Activated naive CD4-positive, alpha-beta T cell treated with anti-CD3 and anti-CD28 coated beads, Interleukin-2, amount 50 U/mL, for 72 hours (primary cell): Measurements from ENCODE around the gene RMND5A. TPM values are rescaled to one million over a fixed set of nuclear protein-coding genes. Genes with fewer than 3 reads are reported as not detected.

Source experiments
- ATAC-seq, 2 donors: fragments of 150-1000 bp; cut with Tn5 transposase; 2 replicates each; pipeline ENCODE4 v1.10.0; 2021; ENCODE audit warnings: mild to moderate bottlenecking in 2 of 2, moderate library complexity in 2 of 2
- DNase-seq, 2 donors: peaks; one replicate each; pipeline ENCODE4 v3.0.0; 2021 to 2022; ENCODE audit warnings: low spot score in 2 of 2
- H3K27ac Mint-ChIP-seq, 2 donors: one replicate each; pipeline ENCODE4 v1.8.0; 2022; ENCODE audit warnings: mild to moderate bottlenecking in 2 of 2, mixed read lengths in 2 of 2
- H3K36me3 Mint-ChIP-seq, 2 donors: one replicate each; pipeline ENCODE4 v1.8.0; 2022; ENCODE audit warnings: mixed read lengths in 2 of 2
- H3K9me3 Mint-ChIP-seq, 2 donors: one replicate each; pipeline ENCODE4 v1.8.0; 2022; ENCODE audit warnings: mixed read lengths in 2 of 2
- total RNA-seq, 2 donors: library from RNA; stranded (reverse); gene quantifications; one replicate each; pipeline ENCODE4 v1.2.3, GENCODE V29; 2022

RMND5A gene
- total RNA-seq, 2 donors from 2014 or later, result 30.1 to 33.9 TPM

DNA sequence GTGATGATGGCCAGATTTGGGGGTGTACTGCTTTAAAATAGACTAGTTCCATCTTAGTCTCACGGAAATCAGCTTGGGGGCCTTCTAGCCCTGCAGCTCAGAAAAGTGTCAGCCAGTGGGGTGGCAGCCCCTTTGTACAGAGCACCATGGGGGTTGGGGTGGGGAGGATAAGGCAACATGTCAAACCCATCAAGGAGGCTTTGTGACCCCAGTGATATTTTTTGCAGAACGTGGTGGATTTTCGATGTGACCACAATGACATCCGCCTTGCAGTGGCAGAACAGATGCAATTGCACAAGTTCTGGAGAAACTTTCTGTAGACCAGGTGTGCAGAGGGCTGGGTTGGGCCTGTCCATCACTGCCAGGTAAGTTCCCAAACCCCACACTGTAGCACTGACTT lies 73.7 kb downstream of the RMND5A start:
- ATAC-seq, result no peak
- Mint-ChIP-seq H3K27ac (no peak overlapping the region), H3K36me3 (peaks cover 26 to 46% of the 10 kb centered on the region in 2 donors), H3K9me3 (peaks cover 24 to 25% of the 10 kb centered on the region in 2 donors)
- DNase-seq, result no peak

DNA sequence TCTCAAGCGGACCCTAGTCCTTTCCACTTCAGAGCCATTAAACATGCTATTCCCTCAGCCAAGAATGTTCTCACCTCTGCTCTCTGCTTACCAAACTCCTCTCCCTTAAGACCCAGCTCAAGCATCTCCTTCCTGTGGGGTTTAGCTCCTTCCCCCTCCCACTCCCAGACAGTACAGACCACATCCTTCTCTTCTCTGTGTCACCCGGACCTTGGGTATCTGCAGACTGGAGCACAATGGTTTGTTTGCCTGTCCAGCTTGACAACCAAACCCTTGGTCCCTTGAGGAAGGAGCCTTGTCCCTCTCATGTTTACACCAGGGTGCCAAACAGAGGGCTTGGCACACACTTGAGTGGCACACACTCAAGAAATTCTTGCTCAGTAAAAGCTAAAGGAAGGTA lies 74.8 kb downstream of the RMND5A start:
- DNase-seq, result no peak
- Mint-ChIP-seq H3K36me3 (peaks cover 26 to 45% of the 10 kb centered on the region in 2 donors), H3K27ac (no peak overlapping the region), H3K9me3 (peaks cover 24 to 25% of the 10 kb centered on the region in 2 donors)
- ATAC-seq, result no peak

DNA sequence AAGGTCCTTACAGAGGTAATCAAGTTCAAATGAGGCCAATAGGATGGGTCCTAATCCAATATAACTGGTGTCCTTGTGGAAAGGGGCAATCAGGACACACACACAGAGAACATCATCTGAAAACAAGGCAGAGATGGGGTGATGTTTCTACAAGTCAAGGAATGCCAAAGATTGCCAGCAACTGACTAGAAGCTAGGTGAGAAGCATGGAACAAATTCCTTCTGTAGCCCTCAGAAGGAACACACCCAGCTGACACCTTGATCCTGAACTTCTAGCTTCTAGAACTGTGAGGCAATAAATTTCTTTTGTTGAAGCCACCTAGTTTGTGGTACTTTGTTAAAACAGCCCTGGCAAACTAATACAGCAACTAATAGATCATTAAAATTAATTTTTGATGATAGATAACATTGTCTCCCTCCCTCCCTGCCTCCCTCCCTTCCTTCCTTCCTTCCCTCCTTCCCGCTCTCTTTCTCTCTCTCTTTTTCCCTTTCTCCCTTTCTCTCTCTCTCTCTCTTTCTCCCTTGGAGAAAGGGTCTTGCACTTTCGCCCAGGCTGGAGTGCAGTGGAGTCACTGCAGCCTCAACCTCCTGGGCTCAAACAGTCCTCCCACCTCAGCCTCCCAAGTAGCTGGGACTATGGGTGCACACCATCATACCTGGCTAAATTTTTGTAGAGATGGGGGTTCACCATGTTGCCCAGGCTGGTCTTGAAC lies 80.9 kb downstream of the RMND5A start:
- no peak overlapping the region for H3K27ac Mint-ChIP-seq
- no peak for DNase-seq
- no peak for ATAC-seq

DNA sequence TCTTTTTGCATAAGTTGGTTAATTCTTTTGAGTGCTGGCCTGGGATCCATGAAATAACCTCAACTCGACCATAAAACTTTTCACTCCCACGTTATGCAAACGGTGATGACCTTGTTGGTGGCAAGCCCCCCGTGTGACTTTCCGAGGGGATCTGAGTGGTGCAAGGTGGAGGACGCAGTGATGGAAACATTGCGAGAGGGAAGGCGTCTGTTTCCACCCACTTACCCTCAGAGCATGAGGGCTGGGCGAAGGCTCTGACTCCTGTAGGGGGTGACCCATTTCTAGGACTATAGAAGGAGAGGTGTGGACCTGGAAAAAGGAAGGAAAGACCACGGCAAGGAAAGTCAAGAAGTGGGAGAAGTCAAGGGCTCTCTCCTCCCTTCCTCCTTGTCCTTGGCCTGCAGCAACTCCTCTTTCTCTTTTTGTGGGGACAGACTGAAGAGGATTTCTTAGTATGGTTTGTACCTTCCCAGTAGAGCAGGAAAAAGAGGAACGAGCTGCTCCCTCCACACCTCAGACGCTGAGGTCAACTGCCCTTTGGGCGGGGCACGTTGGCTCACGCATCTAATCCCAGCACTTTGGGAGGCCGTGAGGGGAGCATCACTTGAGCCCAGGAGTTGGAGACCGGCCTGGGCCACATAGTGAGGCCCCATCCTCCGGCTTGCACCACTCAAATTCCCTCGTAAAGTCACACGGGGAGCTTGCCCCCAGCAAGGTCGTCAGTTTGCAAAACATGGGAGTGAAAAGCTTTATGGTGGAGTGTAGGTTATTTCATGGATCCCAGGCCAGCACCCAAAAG lies 86.2 kb downstream of the RMND5A start:
- H3K9me3 Mint-ChIP-seq, result no peaks in the 10 kb centered on the region
- DNase-seq, result no peak
- no peak for ATAC-seq
- no peak overlapping the region for H3K27ac Mint-ChIP-seq
- H3K36me3 Mint-ChIP-seq, result no peaks in the 10 kb centered on the region

More for the DNA sequence above, 80.9 kb downstream of the RMND5A start:
- Mint-ChIP-seq H3K36me3 (peaks cover 13 to 14% of the 10 kb centered on the region in 2 donors), H3K9me3 (peaks cover 13 to 14% of the 10 kb centered on the region in 2 donors)

DNA sequence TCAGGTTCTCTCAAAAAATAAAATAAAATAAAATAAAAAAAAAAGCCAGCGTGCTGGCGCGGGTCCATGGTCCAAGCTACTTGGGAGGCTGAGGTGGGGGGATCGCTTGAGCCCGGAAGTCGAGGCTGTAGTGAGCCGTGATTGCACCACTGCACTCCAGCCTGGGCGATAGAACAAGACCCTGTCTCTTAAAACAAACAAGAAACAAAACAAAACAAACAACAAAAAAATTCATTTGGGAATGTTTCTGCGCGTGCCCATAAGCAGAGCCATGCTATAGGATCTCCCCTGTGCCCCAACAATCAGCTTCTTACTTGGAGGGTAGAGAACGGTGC lies 87.0 kb downstream of the RMND5A start:
- H3K36me3 Mint-ChIP-seq, result no peaks in the 10 kb centered on the region
- no peak for ATAC-seq
- no peaks in the 10 kb centered on the region for H3K9me3 Mint-ChIP-seq
- no peak overlapping the region for H3K27ac Mint-ChIP-seq
- DNase-seq, result no peak

DNA sequence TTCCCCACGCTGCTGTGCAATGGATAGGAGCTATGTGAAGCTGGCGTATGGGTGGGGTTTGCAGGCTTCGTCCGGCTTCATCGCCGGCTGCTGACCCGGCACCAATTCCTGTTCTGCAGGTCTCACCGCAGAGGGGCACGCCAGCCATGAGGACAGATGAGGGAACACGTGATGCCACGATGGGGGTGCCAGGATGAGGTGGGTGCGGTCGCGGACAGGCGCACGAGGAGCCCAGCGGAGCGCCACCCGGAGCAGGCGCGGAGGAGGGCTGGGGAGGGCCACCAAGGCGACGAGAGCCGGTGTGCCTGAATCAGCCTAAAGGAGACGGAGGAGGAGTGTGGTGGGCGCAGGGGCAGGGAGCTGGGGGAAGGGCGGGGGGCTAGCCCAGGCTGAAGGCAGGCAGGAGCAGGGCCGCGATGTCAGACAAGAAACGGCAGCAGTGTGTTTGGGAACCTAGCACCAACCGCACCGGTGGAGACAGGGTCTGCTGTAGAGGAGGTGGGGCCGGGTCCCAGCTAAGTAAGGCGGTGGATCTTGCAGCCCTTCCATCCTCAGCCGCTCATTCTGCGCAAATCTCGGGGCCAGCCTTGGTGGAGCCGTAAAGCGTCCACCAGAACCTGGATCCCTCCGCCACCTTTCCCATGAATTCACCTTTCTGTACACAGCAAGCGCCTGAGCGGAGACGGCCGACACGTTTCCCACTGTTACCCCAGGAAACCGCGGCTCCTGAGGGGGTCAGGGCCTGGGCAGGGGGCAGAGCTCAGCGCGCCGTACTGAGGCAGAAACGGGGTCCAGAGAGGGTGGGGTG lies 87.6 kb downstream of the RMND5A start:
- Mint-ChIP-seq H3K36me3 (no peaks in the 10 kb centered on the region), H3K9me3 (no peaks in the 10 kb centered on the region), H3K27ac (no peak overlapping the region)
- DNase-seq, result peak in 1 of 2 donors; percentile 32
- peak; percentile 46 to 52 for ATAC-seq

DNA sequence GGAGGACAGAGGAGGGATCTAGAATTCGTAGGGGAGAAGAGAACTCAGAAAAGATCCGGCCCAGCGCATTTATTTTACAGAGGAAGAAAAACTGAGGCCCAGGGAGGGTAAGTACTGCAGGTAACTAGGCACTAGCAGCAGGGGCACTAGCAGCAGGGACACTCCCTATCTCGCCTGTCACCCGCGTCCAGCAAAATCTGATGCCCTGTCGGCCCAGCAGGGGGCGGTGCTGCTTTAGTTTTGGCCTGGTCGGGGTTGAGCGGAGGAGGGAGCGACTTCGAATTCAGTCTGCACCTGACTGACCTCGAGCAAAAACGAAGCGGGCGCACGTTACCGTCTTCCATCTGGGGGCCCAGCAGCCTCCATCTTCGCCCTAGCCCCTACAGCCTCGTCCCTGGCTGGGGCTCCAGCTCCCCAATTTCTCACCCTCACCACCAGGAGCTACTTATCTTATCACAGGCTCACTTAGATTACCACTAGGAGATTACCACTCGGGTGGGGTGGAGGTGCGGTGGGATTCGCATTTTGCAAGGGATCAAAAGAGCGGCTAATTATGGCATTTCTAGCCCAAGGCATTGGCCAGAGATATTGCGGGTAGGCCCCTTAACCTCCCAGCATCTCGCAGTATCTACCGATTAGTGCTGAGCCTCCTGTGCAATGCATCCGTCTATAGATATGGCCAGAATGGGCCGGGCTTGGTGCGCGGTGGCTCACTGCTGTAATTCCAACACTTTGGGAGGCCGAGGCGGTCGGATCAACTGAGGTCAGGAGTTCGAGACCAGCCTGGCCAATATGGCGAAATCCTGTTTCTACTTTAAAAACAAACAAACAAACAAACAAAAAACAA lies 88.4 kb downstream of the RMND5A start:
- H3K36me3 Mint-ChIP-seq, result no peaks in the 10 kb centered on the region
- ATAC-seq, result peak; percentile 94 to 95
- no peak overlapping the region for H3K27ac Mint-ChIP-seq
- H3K9me3 Mint-ChIP-seq, result no peaks in the 10 kb centered on the region
- peak; percentile 88 to 96 for DNase-seq

DNA sequence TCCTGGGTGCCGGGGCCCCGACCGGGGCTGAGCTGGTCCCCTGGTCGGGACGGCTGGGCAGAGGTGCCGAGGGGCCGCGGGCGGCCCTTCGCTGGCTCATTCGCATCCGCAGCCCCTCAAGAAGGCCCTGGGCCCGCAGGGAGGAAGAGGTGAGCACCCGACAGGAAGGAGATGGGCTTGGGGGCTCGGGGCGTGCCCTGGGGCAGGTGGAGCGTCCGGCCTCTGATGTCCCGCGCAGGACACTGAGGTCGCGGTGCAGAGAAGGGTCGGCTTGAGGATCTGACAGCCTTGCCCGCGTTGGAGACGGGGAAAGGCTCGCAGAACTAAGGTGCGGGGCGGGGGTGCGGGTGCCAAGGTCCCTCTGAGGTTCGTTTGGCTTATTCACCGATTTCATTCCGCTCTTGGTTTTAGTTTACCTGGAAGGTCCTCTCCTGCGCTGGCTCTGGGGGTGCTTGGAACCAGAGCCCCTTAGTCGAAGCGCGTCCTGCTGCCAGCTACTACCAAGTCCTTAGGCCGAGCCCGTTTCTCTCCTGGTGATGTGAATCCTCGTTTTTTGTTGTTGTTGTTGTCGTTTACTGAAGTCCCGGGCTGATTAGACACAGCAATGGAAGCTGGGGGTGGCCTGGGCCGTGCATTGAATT lies 89.5 kb downstream of the RMND5A start:
- Mint-ChIP-seq H3K36me3 (no peaks in the 10 kb centered on the region), H3K27ac (peak overlapping the region in 1 of 2 donors; percentile 44), H3K9me3 (no peaks in the 10 kb centered on the region)
- DNase-seq (no peak), ATAC-seq (no peak)

DNA sequence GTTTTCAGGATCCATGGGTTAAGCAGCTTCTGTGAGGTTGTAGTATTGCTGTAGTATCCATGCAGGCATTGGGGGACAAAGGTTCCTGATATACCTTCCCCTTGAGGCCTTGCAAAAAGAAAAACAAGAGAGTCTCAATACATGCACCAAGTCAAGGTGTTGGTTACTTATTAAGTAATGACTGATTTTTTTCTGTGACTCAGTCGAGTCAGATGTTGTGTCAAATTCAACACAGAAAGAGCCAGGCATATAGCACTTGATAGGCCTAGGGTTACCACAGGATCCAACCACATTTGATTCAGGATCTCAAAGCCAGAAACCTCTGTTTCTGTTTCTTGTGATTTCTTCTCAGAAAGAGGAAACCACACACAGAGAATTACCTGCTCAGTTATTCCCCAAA lies 95.5 kb downstream of the RMND5A start:
- Mint-ChIP-seq H3K36me3 (no peaks in the 10 kb centered on the region), H3K9me3 (no peaks in the 10 kb centered on the region), H3K27ac (no peak overlapping the region)
- peak; percentile 44 to 89 for ATAC-seq
- DNase-seq, result no peak

DNA sequence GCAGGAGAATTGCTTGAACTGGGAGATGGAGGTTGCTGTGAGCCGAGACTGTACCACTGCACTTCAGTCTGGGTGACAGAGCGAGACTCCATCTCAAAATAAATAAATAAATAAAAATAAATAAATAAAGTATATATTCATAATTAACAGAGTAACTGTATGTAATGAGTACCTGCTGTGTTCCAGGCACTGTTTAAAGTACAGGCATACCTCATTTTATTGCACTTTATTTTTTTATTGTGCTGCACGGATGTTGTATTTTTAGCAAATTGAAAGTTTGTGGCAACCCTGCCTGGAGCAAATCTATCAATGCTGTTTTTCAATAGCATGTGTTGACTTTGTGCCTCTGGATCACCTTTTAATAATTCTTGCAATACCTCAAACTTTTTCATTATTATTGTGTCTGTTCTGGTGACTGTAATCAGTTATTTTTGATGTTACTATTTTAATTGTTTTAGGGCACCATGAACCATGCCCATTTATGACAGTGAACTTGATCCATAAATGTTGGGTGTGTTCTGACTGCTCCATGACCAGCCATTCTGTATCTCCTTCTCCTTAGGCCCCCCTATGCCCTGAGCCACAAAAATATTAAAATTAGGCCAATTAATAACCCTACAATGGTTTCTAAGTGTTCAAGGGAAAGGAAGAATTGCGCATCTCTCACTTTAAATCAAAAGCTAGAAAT lies 98.2 kb downstream of the RMND5A start:
- Mint-ChIP-seq H3K27ac (no peak overlapping the region), H3K9me3 (peaks cover 0 to 9% of the 10 kb centered on the region in 2 donors), H3K36me3 (peaks cover 4 to 5% of the 10 kb centered on the region in 2 donors)
- DNase-seq (no peak), ATAC-seq (no peak)

DNA sequence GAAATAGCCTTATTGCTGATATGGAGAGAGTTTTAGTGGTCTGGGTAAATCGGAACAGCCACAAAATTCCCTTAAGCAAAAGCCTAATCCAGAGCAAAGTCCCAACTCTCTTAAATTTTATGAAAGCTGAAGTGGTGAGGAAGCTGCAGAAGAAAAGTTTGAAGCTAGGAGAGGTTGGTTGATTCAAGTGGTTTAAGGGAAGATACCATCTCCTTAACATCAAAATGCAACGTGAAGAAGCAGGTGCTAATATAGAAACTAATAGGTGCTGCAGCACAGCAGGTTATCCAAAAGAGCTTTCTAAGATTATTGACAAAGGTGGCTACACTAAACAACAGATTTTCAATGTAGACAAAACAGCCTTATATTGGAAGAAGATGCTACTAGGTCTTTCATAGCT lies 98.9 kb downstream of the RMND5A start:
- DNase-seq, result no peak
- Mint-ChIP-seq H3K9me3 (peaks cover 0 to 9% of the 10 kb centered on the region in 2 donors), H3K36me3 (peaks cover 5 to 8% of the 10 kb centered on the region in 2 donors), H3K27ac (no peak overlapping the region)
- ATAC-seq, result no peak

DNA sequence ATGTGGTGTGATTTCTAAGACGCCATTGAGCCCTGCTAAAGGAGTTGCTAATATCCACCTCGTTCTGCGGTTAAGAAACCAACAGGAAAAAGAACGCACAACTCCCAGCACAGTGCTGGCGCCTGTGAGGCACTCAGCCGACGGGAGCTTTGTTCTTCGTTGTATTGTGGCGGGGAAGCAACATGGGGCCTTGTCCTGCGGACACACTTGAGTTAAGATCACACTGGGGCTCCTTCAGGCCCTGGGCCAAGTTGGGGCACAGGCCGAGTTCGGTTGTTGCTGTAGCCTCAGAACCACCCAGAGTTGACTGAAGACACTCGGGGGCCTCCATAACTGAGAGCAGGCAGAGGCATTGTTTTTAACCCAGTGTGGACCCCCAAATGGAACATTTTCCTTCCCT lies 101.2 kb downstream of the RMND5A start:
- H3K9me3 Mint-ChIP-seq, result peaks cover 0 to 9% of the 10 kb centered on the region in 2 donors
- DNase-seq, result no peak

DNA sequence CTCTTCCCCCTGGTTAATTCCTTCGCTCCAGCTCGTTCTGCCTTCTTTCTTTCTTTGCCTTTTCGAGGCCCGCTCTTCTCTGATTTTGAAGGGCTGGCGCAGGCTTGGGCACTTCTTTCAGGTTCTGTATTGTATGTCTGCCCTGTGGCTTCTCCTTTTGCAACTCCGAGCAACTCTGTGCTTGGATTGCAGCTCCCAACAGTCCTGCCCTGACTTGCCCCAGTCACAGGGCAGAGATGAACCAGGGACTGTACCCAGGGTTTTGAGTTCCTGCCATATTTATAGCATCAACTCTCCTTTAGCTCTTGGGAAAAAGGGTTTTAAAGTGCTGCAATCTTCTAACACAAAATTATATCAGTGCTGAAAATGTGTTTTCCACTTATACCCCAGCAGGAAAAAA lies 101.8 kb downstream of the RMND5A start:
- H3K9me3 Mint-ChIP-seq, result peaks cover 0 to 9% of the 10 kb centered on the region in 2 donors
- DNase-seq (no peak), ATAC-seq (no peak)
- H3K36me3 Mint-ChIP-seq, result peaks cover 5 to 8% of the 10 kb centered on the region in 2 donors
- no peak overlapping the region for H3K27ac Mint-ChIP-seq

More for the DNA sequence above, 101.2 kb downstream of the RMND5A start:
- ATAC-seq, result no peak
- Mint-ChIP-seq H3K27ac (no peak overlapping the region), H3K36me3 (peaks cover 5 to 8% of the 10 kb centered on the region in 2 donors)

DNA sequence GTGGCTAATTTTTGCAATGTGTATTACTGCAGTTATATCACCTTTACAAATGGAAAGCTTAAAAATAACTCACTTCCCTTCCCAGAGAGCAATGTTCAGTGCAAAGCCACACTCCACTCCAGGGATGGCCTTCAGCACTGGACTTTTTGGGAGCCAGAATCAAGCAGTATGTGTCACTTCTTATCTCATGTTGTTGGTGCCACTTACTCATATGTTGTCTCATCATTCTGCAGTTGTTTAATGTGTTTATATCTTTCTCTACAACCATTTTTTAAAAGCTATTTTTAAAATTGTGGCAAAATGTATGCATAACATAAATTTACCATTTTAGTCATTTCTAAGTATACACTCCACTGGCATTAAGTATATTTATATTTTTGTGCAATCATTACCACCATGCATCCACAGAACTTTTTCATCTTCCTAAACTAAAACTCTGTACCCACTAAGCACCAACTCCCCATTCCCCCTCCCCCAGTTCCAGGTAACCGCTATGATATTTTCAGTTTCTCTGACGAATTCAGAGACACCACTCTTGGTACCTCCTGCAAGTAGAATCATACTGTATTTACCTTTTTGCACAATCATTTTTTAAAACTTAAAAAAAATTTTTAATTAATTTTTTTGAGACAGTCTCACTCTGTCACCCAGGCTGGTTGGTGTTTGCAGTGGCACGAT lies 102.7 kb downstream of the RMND5A start:
- DNase-seq (no peak), ATAC-seq (no peak)
- Mint-ChIP-seq H3K36me3 (peaks cover 5 to 8% of the 10 kb centered on the region in 2 donors), H3K27ac (no peak overlapping the region), H3K9me3 (peaks cover 0 to 9% of the 10 kb centered on the region in 2 donors)
